Activated CD8-positive, alpha-beta memory T cell treated with anti-CD3 and anti-CD28 coated beads, Interleukin-2, amount 50 U/mL, for 1 hour (primary cell): ENCODE measurements around the gene IL17RD.

ENCODE experiments used
- DNase-seq: peaks from one replicate; pipeline ENCODE4 v3.0.0-alpha.2; 2020; ENCODE audit errors: extremely low read depth

Gene IL17RD

GRCh38 chr3:57158813-57159738 is 6.1 kb downstream of the IL17RD start:
- DNase-seq: no peak

GRCh38 chr3:57158325-57158724 is 6.8 kb downstream of the IL17RD start:
- DNase-seq: no peak

- DNase-seq: no peak
These were observed 7.6 kb downstream of the IL17RD start for GRCh38 chr3:57157545-57157944.

- no peak for DNase-seq
These were observed 9.9 kb downstream of the IL17RD start for GRCh38 chr3:57155310-57155643.

GRCh38 chr3:57154470-57155309 is 10.5 kb downstream of the IL17RD start:
- no peak for DNase-seq

- DNase-seq: no peak
These were observed 12.7 kb downstream of the IL17RD start for GRCh38 chr3:57152151-57153143.

GRCh38 chr3:57151749-57152148 is 13.4 kb downstream of the IL17RD start:
- DNase-seq: no peak

- DNase-seq: no peak
These were observed 14.1 kb downstream of the IL17RD start for GRCh38 chr3:57151021-57151449.

- no peak for DNase-seq
These were observed 15.0 kb downstream of the IL17RD start for GRCh38 chr3:57150113-57150581.

- DNase-seq: no peak
These were observed 18.1 kb downstream of the IL17RD start for GRCh38 chr3:57147071-57147470.

GRCh38 chr3:57145852-57146251 is 19.3 kb downstream of the IL17RD start:
- DNase-seq: no peak

GRCh38 chr3:57144952-57145351 is 20.2 kb downstream of the IL17RD start:
- DNase-seq: no peak

GRCh38 chr3:57143886-57144459 is 21.2 kb downstream of the IL17RD start:
- no peak for DNase-seq

GRCh38 chr3:57142411-57142723 is 22.8 kb downstream of the IL17RD start:
- DNase-seq: no peak

GRCh38 chr3:57141719-57142410 is 23.3 kb downstream of the IL17RD start:
- no peak for DNase-seq

- no peak for DNase-seq
These were observed 24.3 kb downstream of the IL17RD start for GRCh38 chr3:57140894-57141293.

GRCh38 chr3:57135964-57136719 is 29.0 kb downstream of the IL17RD start:
- no peak for DNase-seq

- DNase-seq: no peak
These were observed 32.0 kb downstream of the IL17RD start for GRCh38 chr3:57133157-57133556.

- DNase-seq: no peak
These were observed 32.5 kb downstream of the IL17RD start for GRCh38 chr3:57132674-57133073.

GRCh38 chr3:57131210-57131588 is 34.0 kb downstream of the IL17RD start:
- no peak for DNase-seq
